Neural progenitor cell (in vitro differentiated cells): Measurements from ENCODE around the gene PRPS2.

Experiments
- EZH2 ChIP-seq: fragments of 200-600 bp; sonication (generic); IDR thresholded peaks from 2 replicates; pipeline ENCODE4 v1.6.1; 2017; ENCODE audit warnings: antibody characterized with exemption, mild to moderate bottlenecking, moderate library complexity
- TF ChIP-seq, protein P1 (sequence below): fragments of 200-600 bp; sonication (generic); IDR thresholded peaks from 2 replicates; pipeline ENCODE4 v1.5.1; 2017; ENCODE audit warnings: antibody characterized with exemption, mild to moderate bottlenecking

DNA sequence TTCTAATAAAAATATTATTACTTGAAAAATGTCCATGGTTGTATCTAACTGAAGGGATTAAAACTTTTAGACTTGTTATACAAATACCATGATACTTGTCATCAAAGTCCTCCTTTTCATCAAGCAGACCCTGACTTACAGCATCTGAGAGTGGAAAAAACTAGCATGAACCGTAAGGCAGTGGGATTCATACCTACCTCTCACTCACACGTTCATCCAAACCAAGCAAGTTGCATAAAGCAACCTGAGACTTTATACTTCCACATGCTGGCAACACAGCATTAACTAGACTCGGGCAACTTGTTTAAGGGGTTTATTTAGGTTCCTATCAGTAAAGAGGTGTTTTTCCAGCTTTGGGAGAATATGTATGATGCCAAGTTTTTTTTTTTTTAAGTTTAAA, 53.1 kb downstream of the PRPS2 start:
- TF ChIP-seq, protein P1, sequence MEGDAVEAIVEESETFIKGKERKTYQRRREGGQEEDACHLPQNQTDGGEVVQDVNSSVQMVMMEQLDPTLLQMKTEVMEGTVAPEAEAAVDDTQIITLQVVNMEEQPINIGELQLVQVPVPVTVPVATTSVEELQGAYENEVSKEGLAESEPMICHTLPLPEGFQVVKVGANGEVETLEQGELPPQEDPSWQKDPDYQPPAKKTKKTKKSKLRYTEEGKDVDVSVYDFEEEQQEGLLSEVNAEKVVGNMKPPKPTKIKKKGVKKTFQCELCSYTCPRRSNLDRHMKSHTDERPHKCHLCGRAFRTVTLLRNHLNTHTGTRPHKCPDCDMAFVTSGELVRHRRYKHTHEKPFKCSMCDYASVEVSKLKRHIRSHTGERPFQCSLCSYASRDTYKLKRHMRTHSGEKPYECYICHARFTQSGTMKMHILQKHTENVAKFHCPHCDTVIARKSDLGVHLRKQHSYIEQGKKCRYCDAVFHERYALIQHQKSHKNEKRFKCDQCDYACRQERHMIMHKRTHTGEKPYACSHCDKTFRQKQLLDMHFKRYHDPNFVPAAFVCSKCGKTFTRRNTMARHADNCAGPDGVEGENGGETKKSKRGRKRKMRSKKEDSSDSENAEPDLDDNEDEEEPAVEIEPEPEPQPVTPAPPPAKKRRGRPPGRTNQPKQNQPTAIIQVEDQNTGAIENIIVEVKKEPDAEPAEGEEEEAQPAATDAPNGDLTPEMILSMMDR: no peak
- TF ChIP-seq EZH2: no peak
